HEK293T (cell line): ENCODE results near the gene IFT88.

Source experiments
- BHLHE40 ChIP-seq: fragments of 450-650 bp; IDR thresholded peaks from 2 replicates; pipeline ENCODE4 v1.6.1; 2016; ENCODE audit warnings: mild to moderate bottlenecking, moderate library complexity, borderline replicate concordance
- FOXK2 ChIP-seq: fragments of 450-650 bp; IDR thresholded peaks from 2 replicates; pipeline ENCODE4 v1.6.1; 2016; ENCODE audit warnings: mild to moderate bottlenecking
- SUZ12 ChIP-seq: fragments of 450-650 bp; IDR thresholded peaks from 2 replicates; pipeline ENCODE4 v1.6.1; 2016; ENCODE audit warnings: mild to moderate bottlenecking
- TARDBP ChIP-seq: fragments of 450-650 bp; IDR thresholded peaks from 2 replicates; pipeline ENCODE4 v1.6.1; 2016
- ZNF384 ChIP-seq: fragments of 450-650 bp; IDR thresholded peaks from 2 replicates; pipeline ENCODE4 v1.6.1; 2016

DNA sequence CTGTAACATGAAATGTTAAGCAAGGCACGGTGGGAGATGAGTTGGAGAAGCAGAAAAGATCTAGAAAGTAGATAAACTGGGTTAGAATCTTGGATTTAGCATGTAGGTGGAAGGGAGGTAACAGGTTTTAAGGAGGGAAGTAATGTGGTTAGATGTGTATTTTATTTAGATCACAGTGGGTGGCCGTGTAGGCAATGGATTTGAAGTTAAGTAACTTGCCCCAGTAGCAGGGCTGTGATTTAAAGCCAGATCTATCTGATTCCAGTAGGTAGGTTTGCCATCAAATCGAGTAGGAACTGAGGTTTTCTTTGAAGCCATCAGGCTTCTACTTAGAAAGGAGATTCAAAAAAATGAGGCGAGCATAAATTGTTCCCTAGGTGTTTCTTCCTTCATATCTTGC, 86.0 kb downstream of the IFT88 start:
- TF ChIP-seq BHLHE40 (no peak), FOXK2 (no peak), SUZ12 (no peak), TARDBP (no peak), ZNF384 (no peak)
